ENCODE results near the gene CRY2. TPM values are rescaled to one million over a fixed set of nuclear protein-coding genes. Genes with fewer than 3 reads are reported as not detected.
A peak's percentile ranks its signal among the peaks of the same experiment; 100 is the strongest.
"Not testable (repeated sequence)": the region's sequence is repeated elsewhere in the genome, so short reads cannot be mapped to it uniquely, and the experiment has no call there.

The CRY2 gene
- 4.4 and 7.1 TPM in 2 replicates for total RNA-seq

- peak; percentile 98 to 99 for DNase-seq (ENCODE audit: low read depth in 2 of 2)
Measured at GRCh38 chr11:45846974-45847910, at the start of gene CRY2. Gene CRY2, plus strand, starts transcription at chr11:45847475. Its CDS starts 16 bp downstream, at chr11:45847491.

- peak in 1 of 2 donors; percentile 22 for DNase-seq (ENCODE audit: low read depth in 2 of 2)
Measured at GRCh38 chr11:45798793-45799441, 48.4 kb upstream of the CRY2 start.

GRCh38 chr11:45799562-45799961 lies 47.7 kb upstream of the CRY2 start:
- no peak for DNase-seq (ENCODE audit: low read depth in 2 of 2)

- DNase-seq (ENCODE audit: low read depth in 2 of 2): no peak
Measured at GRCh38 chr11:45800261-45800660, 47.0 kb upstream of the CRY2 start.

- DNase-seq (ENCODE audit: low read depth in 2 of 2): peak; percentile 45
Measured at GRCh38 chr11:45801723-45802315, 45.5 kb upstream of the CRY2 start.

DNA sequence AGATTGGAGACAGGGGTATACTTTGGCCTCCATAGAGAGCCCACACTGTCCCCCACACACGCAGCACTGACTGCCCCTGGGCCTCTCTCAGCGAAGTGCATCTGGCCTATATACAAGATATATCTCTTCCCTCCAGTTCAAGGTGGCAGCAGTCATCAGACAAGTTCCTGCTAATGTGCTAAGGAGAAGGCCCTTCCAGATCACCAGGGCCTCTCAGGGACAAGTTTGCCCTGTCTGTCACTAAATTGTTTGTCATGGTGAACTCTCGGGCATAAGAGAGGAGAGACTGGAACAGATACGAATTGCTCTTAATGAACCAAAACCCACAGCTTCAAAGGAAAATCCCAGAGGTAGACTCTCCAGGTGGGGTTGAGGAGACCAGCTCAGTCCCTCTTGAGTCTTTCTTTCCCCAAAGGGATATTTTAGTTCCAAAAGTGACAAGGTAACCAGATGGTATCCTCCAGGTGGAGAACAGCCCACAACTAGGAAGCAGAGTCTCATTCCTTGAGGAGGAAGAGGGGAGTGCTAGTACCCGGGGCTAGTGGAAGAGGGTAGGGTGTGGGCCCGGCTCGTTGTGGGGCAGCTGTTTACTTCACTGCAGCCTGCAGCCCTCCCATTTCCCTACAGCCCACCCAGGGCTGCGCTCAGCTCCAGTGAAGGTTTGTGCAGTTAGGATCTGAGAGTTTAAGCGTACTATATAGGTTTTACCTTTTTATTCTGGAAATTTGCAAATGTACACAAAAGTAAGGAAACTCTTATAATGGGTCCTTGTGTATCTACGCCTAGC lies 44.6 kb upstream of the CRY2 start:
- no peak for DNase-seq (ENCODE audit: low read depth in 2 of 2)

DNA sequence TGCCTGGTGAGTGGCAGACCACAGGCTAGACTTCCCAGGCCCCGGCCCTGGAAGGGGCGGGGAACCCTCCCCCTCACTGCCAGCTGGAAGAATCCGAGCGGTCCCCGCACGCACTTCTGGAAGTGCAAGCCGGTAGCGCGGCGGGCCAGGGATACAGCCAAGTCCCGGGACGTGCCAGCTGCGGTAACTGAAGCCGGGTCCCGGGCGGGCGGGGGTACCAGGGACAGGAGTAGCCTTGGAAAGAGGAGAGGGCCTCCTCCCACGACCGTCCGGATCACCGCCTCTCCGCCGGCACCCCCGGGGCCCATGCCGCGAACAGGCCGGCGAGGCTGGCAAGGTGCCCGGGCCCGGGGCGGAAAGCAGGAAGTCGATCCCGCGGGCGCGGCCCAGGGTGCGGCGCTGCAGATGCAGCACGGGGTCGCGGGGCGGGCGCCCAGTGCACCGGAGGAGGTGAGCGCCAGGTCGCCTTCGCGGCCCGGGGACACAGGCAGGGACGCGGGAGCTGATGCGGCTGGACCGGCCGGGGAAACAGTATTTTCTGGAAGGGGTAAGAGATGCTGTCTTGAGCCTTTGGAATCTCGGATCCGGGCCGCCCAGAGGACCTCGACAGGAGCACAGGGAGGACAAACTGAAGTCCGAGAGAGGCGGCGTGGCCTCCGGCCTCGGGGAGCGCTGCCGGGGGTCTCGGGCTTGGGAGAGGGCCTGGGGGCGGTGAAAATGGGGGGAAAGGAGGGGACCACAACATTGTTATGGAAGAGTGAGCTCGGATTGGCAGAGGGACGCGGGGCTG lies 43.1 kb upstream of the CRY2 start:
- DNase-seq (ENCODE audit: low read depth in 2 of 2): peak; percentile 44 to 52

GRCh38 chr11:45804761-45805304 lies 42.4 kb upstream of the CRY2 start, which contains the start of gene SLC35C1:
Gene SLC35C1, plus strand, starts transcription at chr11:45805149. Its CDS starts 653 bp downstream, at chr11:45805802.
- peak; percentile 94 for DNase-seq (ENCODE audit: low read depth in 2 of 2)

GRCh38 chr11:45805305-45806071 lies 41.8 kb upstream of the CRY2 start:
- peak; percentile 66 to 73 for DNase-seq (ENCODE audit: low read depth in 2 of 2)

DNA sequence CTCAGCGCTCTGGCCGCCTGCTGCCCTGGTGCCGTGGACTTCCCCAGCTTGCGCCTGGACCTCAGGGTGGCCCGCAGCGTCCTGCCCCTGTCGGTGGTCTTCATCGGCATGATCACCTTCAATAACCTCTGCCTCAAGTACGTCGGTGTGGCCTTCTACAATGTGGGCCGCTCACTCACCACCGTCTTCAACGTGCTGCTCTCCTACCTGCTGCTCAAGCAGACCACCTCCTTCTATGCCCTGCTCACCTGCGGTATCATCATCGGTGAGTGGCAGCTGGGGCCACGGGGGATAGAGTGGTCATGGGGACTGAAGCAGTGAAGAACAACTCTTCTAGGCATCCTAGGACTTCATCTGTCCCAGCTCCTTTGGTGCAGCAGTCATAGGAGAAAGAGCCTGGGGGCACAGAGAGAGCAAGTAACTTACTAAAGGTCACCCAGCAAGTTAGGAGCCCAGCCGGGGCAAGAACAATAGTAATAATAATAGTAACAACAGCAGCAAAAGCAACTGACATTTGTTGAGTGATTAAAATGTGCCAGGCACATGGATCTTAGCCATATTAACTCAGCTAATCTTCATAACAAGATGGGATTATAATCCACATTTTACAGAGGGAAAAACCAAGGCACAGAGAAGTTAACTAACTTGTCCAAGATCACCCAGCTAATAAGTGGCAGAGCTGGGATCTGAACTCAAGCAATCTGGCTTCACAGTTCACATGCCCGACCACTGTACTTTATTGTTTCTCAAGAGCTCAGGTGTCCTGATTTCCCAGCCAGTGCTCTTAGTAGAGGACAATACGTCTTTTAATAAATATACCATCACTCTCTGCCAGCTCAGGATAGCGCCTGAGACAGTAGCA lies 41.0 kb upstream of the CRY2 start:
- DNase-seq (ENCODE audit: low read depth in 2 of 2): peak in 1 of 2 donors; percentile 8

GRCh38 chr11:45806937-45807791 lies 40.1 kb upstream of the CRY2 start:
- no peak for DNase-seq (ENCODE audit: low read depth in 2 of 2)

DNA sequence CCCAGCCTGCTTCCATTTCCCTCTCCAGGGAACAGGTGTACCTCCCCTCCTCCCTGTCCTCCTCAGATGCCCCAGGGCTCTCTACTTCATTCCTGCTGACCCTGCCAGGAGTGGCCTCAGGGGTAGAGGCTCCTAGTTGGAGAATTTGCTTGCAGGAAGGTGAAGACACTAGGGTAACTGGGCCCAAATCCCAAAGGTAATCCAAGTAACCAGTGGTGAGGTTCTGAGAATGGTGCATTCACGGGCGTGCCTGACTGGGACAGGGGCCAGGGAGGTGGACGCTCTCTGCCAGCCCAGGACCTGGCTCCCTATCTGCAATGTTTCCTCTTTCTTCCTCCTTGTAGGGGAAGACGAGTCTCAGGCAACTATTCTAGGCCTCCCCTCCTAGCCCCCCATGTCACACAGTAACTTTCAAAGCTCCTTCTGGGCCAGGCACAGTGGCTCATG lies 39.5 kb upstream of the CRY2 start:
- no peak for DNase-seq (ENCODE audit: low read depth in 2 of 2)

GRCh38 chr11:45808427-45808826 lies 38.8 kb upstream of the CRY2 start:
- not testable (repeated sequence) for DNase-seq (ENCODE audit: low read depth in 2 of 2)

GRCh38 chr11:45809456-45810395 lies 37.5 kb upstream of the CRY2 start:
- peak in 1 of 2 donors; percentile 17 for DNase-seq (ENCODE audit: low read depth in 2 of 2)

GRCh38 chr11:45810431-45811108 lies 36.7 kb upstream of the CRY2 start:
- DNase-seq (ENCODE audit: low read depth in 2 of 2): no peak

DNA sequence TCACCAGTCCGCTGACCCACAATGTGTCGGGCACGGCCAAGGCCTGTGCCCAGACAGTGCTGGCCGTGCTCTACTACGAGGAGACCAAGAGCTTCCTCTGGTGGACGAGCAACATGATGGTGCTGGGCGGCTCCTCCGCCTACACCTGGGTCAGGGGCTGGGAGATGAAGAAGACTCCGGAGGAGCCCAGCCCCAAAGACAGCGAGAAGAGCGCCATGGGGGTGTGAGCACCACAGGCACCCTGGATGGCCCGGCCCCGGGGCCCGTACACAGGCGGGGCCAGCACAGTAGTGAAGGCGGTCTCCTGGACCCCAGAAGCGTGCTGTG lies 36.2 kb upstream of the CRY2 start:
- no peak for DNase-seq (ENCODE audit: low read depth in 2 of 2)

Measured in lung microvascular endothelial cell (primary cell).